HG03108 (cell line): ENCODE results near the gene RPA3.

Experiments
- ATAC-seq: cut with Tn5 transposase; IDR thresholded peaks from one replicate; pipeline ENCODE4 v1.9.1; 2021; ENCODE audit warnings: moderate library complexity; ENCODE audit not compliant: unreplicated experiment

Gene RPA3

GRCh38 chr7:7612519-7612918 lies 105.9 kb downstream of the RPA3 start:
- no peak for ATAC-seq

GRCh38 chr7:7609330-7609729 lies 109.1 kb downstream of the RPA3 start:
- no peak for ATAC-seq

DNA sequence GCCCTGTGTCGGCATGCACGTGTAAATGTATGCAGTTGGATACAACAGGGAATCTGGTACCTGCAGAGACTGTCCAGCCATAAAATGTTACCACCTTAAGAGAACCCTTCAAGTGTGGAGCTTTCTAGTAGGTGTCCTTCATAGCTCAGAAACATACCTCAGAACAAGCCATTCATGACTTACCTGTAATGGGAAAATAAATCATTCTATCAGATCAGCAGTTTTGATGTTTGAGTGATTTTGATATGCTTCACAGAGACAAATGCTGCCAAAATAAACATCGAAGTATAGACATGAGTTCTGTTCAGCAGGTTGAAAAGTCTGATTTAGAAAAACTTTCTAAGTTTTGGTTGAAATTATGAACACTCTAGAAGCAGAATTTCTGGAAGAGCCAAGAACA lies 111.4 kb downstream of the RPA3 start:
- no peak for ATAC-seq

DNA sequence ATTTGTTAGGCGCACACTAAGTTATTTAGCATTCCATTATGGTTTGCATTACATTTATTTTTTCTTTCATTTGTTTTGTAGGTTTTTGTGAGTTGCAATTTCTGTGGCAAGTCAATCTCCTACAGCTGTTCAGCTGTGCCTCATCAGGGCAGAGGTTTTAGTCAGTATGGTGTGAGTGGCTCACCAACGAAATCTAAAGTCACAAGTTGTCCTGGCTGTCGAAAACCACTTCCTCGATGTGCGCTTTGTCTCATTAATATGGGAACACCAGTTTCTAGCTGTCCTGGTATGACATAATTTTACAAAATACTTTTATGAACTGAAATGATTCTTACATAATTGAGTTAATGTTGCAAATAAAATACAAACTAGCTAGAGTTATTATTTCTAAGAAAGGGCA lies 122.2 kb downstream of the RPA3 start:
- no peak for ATAC-seq

DNA sequence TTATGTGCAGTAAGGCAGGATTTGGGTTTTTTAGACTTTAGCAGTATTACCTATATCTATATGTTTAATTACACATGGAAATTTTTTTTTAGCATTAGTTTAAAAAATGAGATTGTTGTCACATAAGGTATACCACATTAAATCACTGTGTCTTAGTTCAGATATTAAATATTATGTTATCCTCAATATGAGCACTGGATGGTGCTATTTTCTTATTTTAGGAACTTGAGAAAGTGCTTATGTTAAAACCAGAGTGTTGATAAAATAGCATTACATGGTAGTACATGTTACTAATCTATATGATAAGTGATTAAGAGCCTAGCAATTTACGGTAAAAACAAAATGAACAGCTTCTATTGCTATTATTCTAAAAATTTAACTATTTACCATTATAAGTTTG lies 123.0 kb downstream of the RPA3 start:
- ATAC-seq, result no peak
